ENCODE data around the gene NCLN. TPM values are rescaled to one million over a fixed set of nuclear protein-coding genes. Genes with fewer than 3 reads are reported as not detected.

NCLN gene
- total and polyA plus RNA-seq, 9 of the 15 experiments (the other 6 are each of a cell fraction or from before 2014, with no cell fraction given), result 3.8 to 126 (median 39.6) TPM

- TF ChIP-seq UBTF (IDR thresholded peaks at IDR 0.05; ENCODE audit: borderline replicate concordance in 1 of 2, low read depth in 2 of 2, low read length in 2 of 2) (no peak), NCOA4 (IDR thresholded peaks at IDR 0.05; ENCODE audit: partially characterized antibody) (no peak), ZFP91 (CRISPR knock-in tag; IDR thresholded peaks at IDR 0.05) (no peak), U2AF1 (optimal IDR thresholded peaks at IDR 0.05; ENCODE audit: low read depth, low read length) (no peak), TCF3 (CRISPR knock-in tag; IDR thresholded peaks at IDR 0.05) (no peak), NFIC (IDR thresholded peaks at IDR 0.05) (no peak), MCM3 (IDR thresholded peaks at IDR 0.05) (no peak), ZNF239 (CRISPR knock-in tag; IDR thresholded peaks at IDR 0.05) (no peak), TRIM25 (IDR thresholded peaks at IDR 0.05; ENCODE audit: borderline replicate concordance) (no peak), MAX (CRISPR knock-in tag; IDR thresholded peaks at IDR 0.05) (peak; percentile 82), GMEB1 (CRISPR knock-in tag; IDR thresholded peaks at IDR 0.05) (no peak), CBX3 (IDR thresholded peaks at IDR 0.05; ENCODE audit: borderline replicate concordance in 1 of 2, low read length in 2 of 2) (no peak), ZFX (CRISPR knock-in tag; IDR thresholded peaks at IDR 0.05) (peak; percentile 33; the same call in 1 of the 2 replicates), ZFP36 (IDR thresholded peaks at IDR 0.05; ENCODE audit: low read depth, low read length, partially characterized antibody) (no peak), TFAP4 (CRISPR knock-in tag; IDR thresholded peaks at IDR 0.05; ENCODE audit: borderline replicate concordance) (peak; percentile 22; the same call in 1 of the 2 replicates), GATA2 (CRISPR knock-in tag; IDR thresholded peaks at IDR 0.05) (no peak), SRSF3 (IDR thresholded peaks at IDR 0.05; ENCODE audit: insufficient read depth, low read length) (no peak), POLR2AphosphoS2 (IDR thresholded peaks at IDR 0.05; ENCODE audit: low read length) (no peak), E2F5 (CRISPR knock-in tag; IDR thresholded peaks at IDR 0.05) (no peak)
Measured at GRCh38 chr19:3186160-3186688, 494 bp downstream of the NCLN start (continued).
